Fibroblast of pulmonary artery (primary cell): ENCODE results near the gene PCDH9.

Experiments
- DNase-seq: peaks from one replicate; pipeline ENCODE4 v3.0.0-alpha.2; 2010; ENCODE audit warnings: low read depth
- H3K4me3 ChIP-seq: replicated peaks from 2 replicates; pipeline ENCODE4 v1.5.1; 2011; ENCODE audit warnings: low read depth, mild to moderate bottlenecking, control low read depth, low read length, moderate library complexity
- CTCF ChIP-seq: IDR thresholded peaks from 2 replicates; pipeline ENCODE4 v1.5.1; 2011; ENCODE audit warnings: mild to moderate bottlenecking, control low read depth, low read length, inconsistent platforms; ENCODE audit errors: missing control alignments

The PCDH9 gene

GRCh38 chr13:67148161-67148571, 82.0 kb downstream of the PCDH9 start:
- H3K4me3 ChIP-seq, result peak overlapping the region; percentile 23
- TF ChIP-seq CTCF, result no peak

GRCh38 chr13:67147342-67148133, 82.6 kb downstream of the PCDH9 start:
- H3K4me3 ChIP-seq, result peak overlapping the region; percentile 23
- peak; percentile 84 for DNase-seq
- TF ChIP-seq CTCF, result no peak

More at GRCh38 chr13:67148161-67148571, 82.0 kb downstream of the PCDH9 start:
- DNase-seq, result peak; percentile 67

GRCh38 chr13:67146523-67147130, 83.5 kb downstream of the PCDH9 start:
- TF ChIP-seq CTCF, result no peak
- H3K4me3 ChIP-seq, result no peak overlapping the region
- no peak for DNase-seq

GRCh38 chr13:67145950-67146349, 84.2 kb downstream of the PCDH9 start:
- no peak for DNase-seq
- no peak overlapping the region for H3K4me3 ChIP-seq
- TF ChIP-seq CTCF, result no peak

GRCh38 chr13:67143544-67144115, 86.5 kb downstream of the PCDH9 start:
- no peak overlapping the region for H3K4me3 ChIP-seq
- no peak for DNase-seq
- TF ChIP-seq CTCF, result no peak

- TF ChIP-seq CTCF, result no peak
- no peak for DNase-seq
Measured at GRCh38 chr13:67140006-67140405, 90.1 kb downstream of the PCDH9 start.

More at GRCh38 chr13:67140006-67140405, 90.1 kb downstream of the PCDH9 start:
- no peak overlapping the region for H3K4me3 ChIP-seq
